ENCODE measurements around the gene BSPRY. TPM values are rescaled to one million over a fixed set of nuclear protein-coding genes. Genes with fewer than 3 reads are reported as not detected.
"Not testable (repeated sequence)": the region's sequence is repeated elsewhere in the genome, so short reads cannot be mapped to it uniquely, and the experiment has no call there.

The BSPRY gene
- total RNA-seq, 1 experiment from 2014 or later, result 0.13 TPM

- Histone ChIP-seq H3K27ac (ENCODE audit: low read length) (no peak overlapping the region), H3K36me3 (ENCODE audit: control insufficient read depth, insufficient read depth, low read length) (no peaks in the 10 kb centered on the region), H3K4me1 (ENCODE audit: control insufficient read depth, insufficient read depth, low read length) (peaks cover 5% of the 10 kb centered on the region; the same call in 1 of the 2 replicates), H3K27me3 (ENCODE audit: control insufficient read depth, insufficient read depth, low read length) (no peaks in the 10 kb centered on the region), H3K4me3 (ENCODE audit: low read depth in 2 of 2, low read length in 2 of 2) (no peak overlapping the region), H3K9me3 (ENCODE audit: control insufficient read depth, insufficient read depth, low read depth, low read length) (no peaks in the 10 kb centered on the region)
- TF ChIP-seq CTCF (IDR thresholded peaks at IDR 0.05), result no peak
- TF ChIP-seq POLR2AphosphoS5 (IDR thresholded peaks at IDR 0.05; ENCODE audit: low read depth, low read length), result no peak
- no peak for TF ChIP-seq TCF7L2 (IDR thresholded peaks at IDR 0.05; ENCODE audit: low read depth, low read length)
- TF ChIP-seq SIN3A (IDR thresholded peaks at IDR 0.05; ENCODE audit: borderline replicate concordance, insufficient read depth, low read depth, low read length), result no peak
- TF ChIP-seq, protein P1, sequence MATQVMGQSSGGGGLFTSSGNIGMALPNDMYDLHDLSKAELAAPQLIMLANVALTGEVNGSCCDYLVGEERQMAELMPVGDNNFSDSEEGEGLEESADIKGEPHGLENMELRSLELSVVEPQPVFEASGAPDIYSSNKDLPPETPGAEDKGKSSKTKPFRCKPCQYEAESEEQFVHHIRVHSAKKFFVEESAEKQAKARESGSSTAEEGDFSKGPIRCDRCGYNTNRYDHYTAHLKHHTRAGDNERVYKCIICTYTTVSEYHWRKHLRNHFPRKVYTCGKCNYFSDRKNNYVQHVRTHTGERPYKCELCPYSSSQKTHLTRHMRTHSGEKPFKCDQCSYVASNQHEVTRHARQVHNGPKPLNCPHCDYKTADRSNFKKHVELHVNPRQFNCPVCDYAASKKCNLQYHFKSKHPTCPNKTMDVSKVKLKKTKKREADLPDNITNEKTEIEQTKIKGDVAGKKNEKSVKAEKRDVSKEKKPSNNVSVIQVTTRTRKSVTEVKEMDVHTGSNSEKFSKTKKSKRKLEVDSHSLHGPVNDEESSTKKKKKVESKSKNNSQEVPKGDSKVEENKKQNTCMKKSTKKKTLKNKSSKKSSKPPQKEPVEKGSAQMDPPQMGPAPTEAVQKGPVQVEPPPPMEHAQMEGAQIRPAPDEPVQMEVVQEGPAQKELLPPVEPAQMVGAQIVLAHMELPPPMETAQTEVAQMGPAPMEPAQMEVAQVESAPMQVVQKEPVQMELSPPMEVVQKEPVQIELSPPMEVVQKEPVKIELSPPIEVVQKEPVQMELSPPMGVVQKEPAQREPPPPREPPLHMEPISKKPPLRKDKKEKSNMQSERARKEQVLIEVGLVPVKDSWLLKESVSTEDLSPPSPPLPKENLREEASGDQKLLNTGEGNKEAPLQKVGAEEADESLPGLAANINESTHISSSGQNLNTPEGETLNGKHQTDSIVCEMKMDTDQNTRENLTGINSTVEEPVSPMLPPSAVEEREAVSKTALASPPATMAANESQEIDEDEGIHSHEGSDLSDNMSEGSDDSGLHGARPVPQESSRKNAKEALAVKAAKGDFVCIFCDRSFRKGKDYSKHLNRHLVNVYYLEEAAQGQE (IDR thresholded peaks at IDR 0.05; ENCODE audit: insufficient read depth in 1 of 2, low read depth in 2 of 2, low read length in 1 of 2), result no peak
- in situ Hi-C loops (cut with HindIII; ENCODE audit: low pct_unique_long_range_greater_than_20kb, low sequenced_read_pairs) (no loop called here), intact Hi-C loops (cut with micrococcal nuclease; ENCODE audit: unreplicated experiment) (no loop called here)
- no peak for DNase-seq (ENCODE audit: low read depth, low spot score)
- ATAC-seq, result no peak
- ChIA-PET POLR2A (interaction anchor here (0.6 kb wide), 1 partner anchor 12 kb away, joined by 3 read pairs; no protein-coding TSS in a partner anchor), CTCF (no interaction called here)
- BruUV-seq (replicated peaks), result no TSS peak
Observed at GRCh38 chr9:113363336-113363735, 14.0 kb downstream of the BSPRY start.

DNA sequence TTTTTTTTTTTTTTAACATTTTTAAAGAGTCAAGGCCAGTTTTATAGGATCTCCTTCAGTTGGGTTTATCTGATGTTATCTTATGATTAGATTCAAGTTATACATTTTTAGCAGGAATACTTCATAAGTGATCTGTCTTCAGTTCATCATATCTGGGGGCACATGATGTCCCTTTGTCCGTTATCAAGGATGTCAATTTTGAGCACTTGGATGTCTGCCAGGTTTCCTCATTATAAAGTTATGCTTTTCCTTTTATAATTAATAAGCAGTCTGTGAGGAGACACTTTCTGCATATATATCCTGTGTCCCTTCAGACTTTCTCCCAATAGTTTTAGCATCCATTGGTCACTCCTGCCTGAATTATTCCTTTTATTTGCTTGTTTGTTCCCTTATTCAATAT lies 15.6 kb downstream of the BSPRY start:
- Histone ChIP-seq H3K27me3 (ENCODE audit: control insufficient read depth, insufficient read depth, low read length) (no peaks in the 10 kb centered on the region), H3K27ac (ENCODE audit: low read length) (no peak overlapping the region), H3K4me1 (ENCODE audit: control insufficient read depth, insufficient read depth, low read length) (peaks cover 5% of the 10 kb centered on the region; the same call in 1 of the 2 replicates), H3K9me3 (ENCODE audit: control insufficient read depth, insufficient read depth, low read depth, low read length) (no peaks in the 10 kb centered on the region), H3K4me3 (ENCODE audit: low read depth in 2 of 2, low read length in 2 of 2) (no peak overlapping the region), H3K36me3 (ENCODE audit: control insufficient read depth, insufficient read depth, low read length) (no peaks in the 10 kb centered on the region)
- TF ChIP-seq POLR2AphosphoS5 (IDR thresholded peaks at IDR 0.05; ENCODE audit: low read depth, low read length) (no peak), TCF7L2 (IDR thresholded peaks at IDR 0.05; ENCODE audit: low read depth, low read length) (no peak), CTCF (IDR thresholded peaks at IDR 0.05) (no peak), SIN3A (IDR thresholded peaks at IDR 0.05; ENCODE audit: borderline replicate concordance, insufficient read depth, low read depth, low read length) (no peak)
- TF ChIP-seq, protein P1 (IDR thresholded peaks at IDR 0.05; ENCODE audit: insufficient read depth in 1 of 2, low read depth in 2 of 2, low read length in 1 of 2), result no peak
- intact Hi-C loops (cut with micrococcal nuclease; ENCODE audit: unreplicated experiment) (no loop called here), in situ Hi-C loops (cut with HindIII; ENCODE audit: low pct_unique_long_range_greater_than_20kb, low sequenced_read_pairs) (no loop called here)
- ChIA-PET POLR2A (interaction anchor here (0.6 to 0.7 kb wide), 3 partner anchors 44 to 614 kb away, joined by 4 to 7 read pairs (median 6); no protein-coding TSS in a partner anchor), CTCF (no interaction called here)
- no TSS peak for BruUV-seq (replicated peaks)
- no peak for DNase-seq (ENCODE audit: low read depth, low spot score)
- no peak for ATAC-seq

- POLR2A ChIA-PET, result interaction anchor here (0.7 kb wide), 1 partner anchor 233 kb away, joined by 6 read pairs; no protein-coding TSS in a partner anchor
- in situ Hi-C loops (cut with HindIII; ENCODE audit: low pct_unique_long_range_greater_than_20kb, low sequenced_read_pairs); DNase-seq (ENCODE audit: low read depth, low spot score); BruUV-seq (replicated peaks); ATAC-seq; CTCF ChIA-PET; H3K4me3 ChIP-seq (ENCODE audit: low read depth in 2 of 2, low read length in 2 of 2); H3K27ac ChIP-seq (ENCODE audit: low read length); H3K36me3 ChIP-seq (ENCODE audit: control insufficient read depth, insufficient read depth, low read length); H3K9me3 ChIP-seq (ENCODE audit: control insufficient read depth, insufficient read depth, low read depth, low read length); H3K27me3 ChIP-seq (ENCODE audit: control insufficient read depth, insufficient read depth, low read length); intact Hi-C loops (cut with micrococcal nuclease; ENCODE audit: unreplicated experiment); H3K4me1 ChIP-seq (ENCODE audit: control insufficient read depth, insufficient read depth, low read length): not testable (repeated sequence)
Observed at GRCh38 chr9:113365652-113366051, 16.3 kb downstream of the BSPRY start.
